OCI-LY3 (cell line): ENCODE data around the gene ARHGAP15.

Source experiments
- EZH2phosphoT487 ChIP-seq: fragments of 200-600 bp; shearing (Covaris generic); IDR thresholded peaks from 2 replicates; pipeline ENCODE4 v1.6.1; 2018; ENCODE audit warnings: antibody characterized with exemption, mixed run types, low read depth
- TF ChIP-seq, protein P1 (sequence below): fragments of 200-600, 300-600 bp; sonication (generic); IDR thresholded peaks from 2 replicates; pipeline ENCODE4 v1.5.1; 2014; ENCODE audit warnings: antibody characterized with exemption, low read length, low read depth

GRCh38 chr2:143582046-143582747 lies 453.0 kb downstream of the ARHGAP15 start:
- TF ChIP-seq, protein P1, sequence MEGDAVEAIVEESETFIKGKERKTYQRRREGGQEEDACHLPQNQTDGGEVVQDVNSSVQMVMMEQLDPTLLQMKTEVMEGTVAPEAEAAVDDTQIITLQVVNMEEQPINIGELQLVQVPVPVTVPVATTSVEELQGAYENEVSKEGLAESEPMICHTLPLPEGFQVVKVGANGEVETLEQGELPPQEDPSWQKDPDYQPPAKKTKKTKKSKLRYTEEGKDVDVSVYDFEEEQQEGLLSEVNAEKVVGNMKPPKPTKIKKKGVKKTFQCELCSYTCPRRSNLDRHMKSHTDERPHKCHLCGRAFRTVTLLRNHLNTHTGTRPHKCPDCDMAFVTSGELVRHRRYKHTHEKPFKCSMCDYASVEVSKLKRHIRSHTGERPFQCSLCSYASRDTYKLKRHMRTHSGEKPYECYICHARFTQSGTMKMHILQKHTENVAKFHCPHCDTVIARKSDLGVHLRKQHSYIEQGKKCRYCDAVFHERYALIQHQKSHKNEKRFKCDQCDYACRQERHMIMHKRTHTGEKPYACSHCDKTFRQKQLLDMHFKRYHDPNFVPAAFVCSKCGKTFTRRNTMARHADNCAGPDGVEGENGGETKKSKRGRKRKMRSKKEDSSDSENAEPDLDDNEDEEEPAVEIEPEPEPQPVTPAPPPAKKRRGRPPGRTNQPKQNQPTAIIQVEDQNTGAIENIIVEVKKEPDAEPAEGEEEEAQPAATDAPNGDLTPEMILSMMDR: peak; percentile 28
- no peak for TF ChIP-seq EZH2phosphoT487
